Effector CD4-positive, alpha-beta T cell (primary cell): ENCODE results near the gene SULF2.
A peak's percentile ranks its signal among the peaks of the same experiment; 100 is the strongest.

ENCODE experiments used
- DNase-seq: peaks from one replicate; pipeline ENCODE4 v3.0.0-alpha.2; 2020

SULF2 gene

GRCh38 chr20:47735412-47736400, 49.6 kb downstream of the SULF2 start:
- no peak for DNase-seq

- DNase-seq, result no peak
Measured at GRCh38 chr20:47734870-47735269, 50.4 kb downstream of the SULF2 start.

- no peak for DNase-seq
Measured at GRCh38 chr20:47733892-47734291, 51.4 kb downstream of the SULF2 start.

GRCh38 chr20:47730744-47731143, 54.5 kb downstream of the SULF2 start:
- no peak for DNase-seq

- no peak for DNase-seq
Measured at GRCh38 chr20:47729472-47729871, 55.8 kb downstream of the SULF2 start.

- no peak for DNase-seq
Measured at GRCh38 chr20:47727909-47728361, 57.3 kb downstream of the SULF2 start.

GRCh38 chr20:47727170-47727880, 58.0 kb downstream of the SULF2 start:
- DNase-seq, result peak; percentile 54

- no peak for DNase-seq
Measured at GRCh38 chr20:47726632-47727031, 58.6 kb downstream of the SULF2 start.

GRCh38 chr20:47725248-47725973, 59.9 kb downstream of the SULF2 start:
- peak; percentile 72 for DNase-seq

GRCh38 chr20:47724910-47725247, 60.4 kb downstream of the SULF2 start:
- no peak for DNase-seq

GRCh38 chr20:47724396-47724795, 60.9 kb downstream of the SULF2 start:
- no peak for DNase-seq

- no peak for DNase-seq
Measured at GRCh38 chr20:47723322-47723721, 62.0 kb downstream of the SULF2 start.

GRCh38 chr20:47720636-47721427, 64.4 kb downstream of the SULF2 start:
- DNase-seq, result no peak

GRCh38 chr20:47719625-47720024, 65.7 kb downstream of the SULF2 start:
- DNase-seq, result no peak

GRCh38 chr20:47719211-47719610, 66.1 kb downstream of the SULF2 start:
- no peak for DNase-seq

GRCh38 chr20:47718398-47718797, 66.9 kb downstream of the SULF2 start:
- DNase-seq, result no peak

GRCh38 chr20:47717421-47717820, 67.9 kb downstream of the SULF2 start:
- no peak for DNase-seq

GRCh38 chr20:47713878-47714450, 71.3 kb downstream of the SULF2 start:
- no peak for DNase-seq

GRCh38 chr20:47713163-47713562, 72.1 kb downstream of the SULF2 start:
- no peak for DNase-seq

- DNase-seq, result no peak
Measured at GRCh38 chr20:47711046-47711752, 74.1 kb downstream of the SULF2 start.

- no peak for DNase-seq
Measured at GRCh38 chr20:47710665-47711045, 74.6 kb downstream of the SULF2 start.
